Measurements from ENCODE around the gene SOX1.

Gene SOX1

DNA sequence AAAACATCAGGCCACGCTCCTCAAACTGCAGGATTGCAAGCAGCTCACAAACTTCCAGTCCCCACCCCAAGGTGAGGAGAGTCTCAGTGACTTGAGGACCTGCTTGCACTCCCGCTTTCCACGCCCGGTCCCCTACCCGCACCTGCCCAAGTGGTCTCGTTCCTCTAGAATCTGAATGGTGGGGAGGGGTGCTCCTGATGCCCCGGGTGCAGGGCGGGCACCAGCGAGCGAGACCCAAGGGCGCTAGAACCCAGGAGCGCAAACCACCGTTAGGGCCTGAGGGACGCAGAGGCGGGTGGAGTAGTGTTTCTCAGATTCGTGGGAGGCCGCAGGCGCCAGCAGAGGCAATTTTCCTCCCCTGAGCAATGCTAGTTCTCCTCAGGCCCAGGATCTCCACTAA, 40.3 kb downstream of the SOX1 start:
- Histone ChIP-seq H3K79me2 (ENCODE audit: control insufficient read depth, insufficient read depth, low read length, unreplicated experiment) (no peaks in the 10 kb centered on the region), H3K4me3 (ENCODE audit: low read depth, low read length) (no peak overlapping the region), H2AFZ (ENCODE audit: low read length, unreplicated experiment) (no peak overlapping the region), H3K27ac (ENCODE audit: low read depth, low read length) (no peak overlapping the region), H3K4me1 (ENCODE audit: control insufficient read depth, insufficient read depth, low read length, unreplicated experiment) (no peaks in the 10 kb centered on the region), H3K27me3 (ENCODE audit: insufficient read depth, low read length) (peaks cover 39% of the 10 kb centered on the region; the same call in 1 of the 2 replicates), H3K36me3 (ENCODE audit: insufficient read depth, low read length) (no peaks in the 10 kb centered on the region)

DNA sequence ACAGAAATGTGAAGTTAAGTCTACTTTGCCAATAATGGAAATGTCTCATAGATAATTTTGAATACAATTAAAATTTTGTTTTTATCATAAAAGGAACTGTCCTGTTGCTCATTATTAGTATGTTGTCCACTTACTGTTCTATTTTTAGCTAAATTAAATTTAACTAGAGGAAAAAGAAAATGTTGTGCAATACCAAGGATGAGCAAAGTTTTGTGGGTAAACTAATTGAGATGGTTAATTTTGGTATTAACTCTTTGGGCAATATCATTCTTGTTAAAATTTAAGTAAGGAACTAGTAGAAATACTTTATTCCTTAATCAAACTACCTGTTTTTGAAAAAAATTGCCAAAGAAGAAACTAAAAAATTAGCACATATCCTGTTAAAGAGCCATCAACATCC, 43.5 kb downstream of the SOX1 start:
- Histone ChIP-seq H3K27ac (ENCODE audit: low read depth, low read length) (no peak overlapping the region), H3K4me1 (ENCODE audit: control insufficient read depth, insufficient read depth, low read length, unreplicated experiment) (no peaks in the 10 kb centered on the region), H3K36me3 (ENCODE audit: insufficient read depth, low read length) (no peaks in the 10 kb centered on the region), H3K27me3 (ENCODE audit: insufficient read depth, low read length) (peaks cover 20% of the 10 kb centered on the region; the same call in 1 of the 2 replicates), H3K4me3 (ENCODE audit: low read depth, low read length) (no peak overlapping the region), H2AFZ (ENCODE audit: low read length, unreplicated experiment) (no peak overlapping the region), H3K79me2 (ENCODE audit: control insufficient read depth, insufficient read depth, low read length, unreplicated experiment) (no peaks in the 10 kb centered on the region)

DNA sequence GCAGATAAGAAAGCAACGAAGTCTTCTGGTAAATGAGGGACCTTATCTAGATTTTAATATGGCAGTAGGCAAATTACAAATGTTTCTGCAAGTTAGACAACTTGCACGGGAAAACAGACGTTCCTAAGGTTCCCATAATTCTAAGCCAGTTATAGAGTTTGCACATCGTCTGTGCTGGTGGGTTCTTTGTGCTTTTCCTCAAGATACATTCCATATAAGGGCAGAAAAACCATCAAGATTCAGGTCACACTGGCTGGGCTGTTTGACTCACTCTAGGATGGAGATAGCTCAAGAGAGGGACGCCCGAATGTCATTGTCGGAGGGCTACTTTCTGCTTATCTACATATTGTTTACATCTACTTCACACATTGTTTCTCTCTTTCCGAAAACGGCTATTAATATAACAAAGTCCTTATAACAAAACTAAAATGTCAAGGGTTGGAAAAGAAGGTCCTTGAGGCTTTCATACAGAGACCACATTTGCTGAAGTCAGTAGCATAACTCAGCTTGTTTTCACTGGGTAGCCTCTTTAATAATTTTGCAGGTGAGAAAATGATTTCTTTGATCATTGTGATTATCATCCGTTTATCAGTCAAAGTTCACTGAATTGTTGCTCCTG, 44.4 kb downstream of the SOX1 start:
- no peak overlapping the region for H3K27ac ChIP-seq (ENCODE audit: low read depth, low read length)
- no peaks in the 10 kb centered on the region for H3K79me2 ChIP-seq (ENCODE audit: control insufficient read depth, insufficient read depth, low read length, unreplicated experiment)
- H3K27me3 ChIP-seq (ENCODE audit: insufficient read depth, low read length) = peaks cover 12% of the 10 kb centered on the region; the same call in 1 of the 2 replicates
- no peak overlapping the region for H3K4me3 ChIP-seq (ENCODE audit: low read depth, low read length)
- no peaks in the 10 kb centered on the region for H3K36me3 ChIP-seq (ENCODE audit: insufficient read depth, low read length)
- H3K4me1 ChIP-seq (ENCODE audit: control insufficient read depth, insufficient read depth, low read length, unreplicated experiment) = no peaks in the 10 kb centered on the region
- no peak overlapping the region for H2AFZ ChIP-seq (ENCODE audit: low read length, unreplicated experiment)

DNA sequence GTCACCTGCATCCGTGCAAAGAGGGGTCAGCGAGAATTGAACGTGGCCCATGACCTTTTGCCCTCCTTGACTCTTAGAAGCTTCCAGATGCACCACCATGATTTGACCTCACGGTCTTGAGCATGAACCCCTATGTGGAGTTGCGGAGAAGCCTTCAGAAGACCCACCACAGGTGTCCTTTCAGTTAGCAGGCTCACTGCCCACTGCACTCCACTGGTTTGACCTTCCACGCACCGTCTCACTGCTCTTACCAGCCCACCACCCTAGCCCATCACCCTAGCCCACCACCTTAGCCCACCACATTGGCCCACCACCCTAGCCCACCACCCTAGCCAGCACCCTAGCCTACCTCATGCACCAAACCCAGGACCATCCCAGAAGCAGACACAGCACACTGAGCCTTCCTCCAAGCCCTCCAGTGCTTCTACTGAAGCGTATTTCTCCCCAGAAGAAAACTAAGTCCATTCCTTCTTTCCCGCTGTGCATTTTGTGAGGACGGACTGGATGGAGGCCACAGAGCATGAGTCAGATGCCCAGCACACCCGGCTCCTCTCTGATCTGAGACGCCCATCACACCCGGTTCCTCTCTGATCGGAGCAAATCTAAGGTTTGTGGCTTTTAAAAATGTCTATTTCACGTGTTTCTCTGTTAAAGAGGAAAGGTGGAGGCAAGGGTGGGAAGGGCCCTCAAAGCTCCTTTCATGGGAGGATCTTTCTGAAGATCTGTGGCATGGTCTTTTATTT, 45.8 kb downstream of the SOX1 start:
- Histone ChIP-seq H3K27ac (ENCODE audit: low read depth, low read length) (no peak overlapping the region), H2AFZ (ENCODE audit: low read length, unreplicated experiment) (no peak overlapping the region), H3K4me3 (ENCODE audit: low read depth, low read length) (no peak overlapping the region), H3K36me3 (ENCODE audit: insufficient read depth, low read length) (no peaks in the 10 kb centered on the region), H3K79me2 (ENCODE audit: control insufficient read depth, insufficient read depth, low read length, unreplicated experiment) (no peaks in the 10 kb centered on the region), H3K4me1 (ENCODE audit: control insufficient read depth, insufficient read depth, low read length, unreplicated experiment) (no peaks in the 10 kb centered on the region), H3K27me3 (ENCODE audit: insufficient read depth, low read length) (no peaks in the 10 kb centered on the region)

DNA sequence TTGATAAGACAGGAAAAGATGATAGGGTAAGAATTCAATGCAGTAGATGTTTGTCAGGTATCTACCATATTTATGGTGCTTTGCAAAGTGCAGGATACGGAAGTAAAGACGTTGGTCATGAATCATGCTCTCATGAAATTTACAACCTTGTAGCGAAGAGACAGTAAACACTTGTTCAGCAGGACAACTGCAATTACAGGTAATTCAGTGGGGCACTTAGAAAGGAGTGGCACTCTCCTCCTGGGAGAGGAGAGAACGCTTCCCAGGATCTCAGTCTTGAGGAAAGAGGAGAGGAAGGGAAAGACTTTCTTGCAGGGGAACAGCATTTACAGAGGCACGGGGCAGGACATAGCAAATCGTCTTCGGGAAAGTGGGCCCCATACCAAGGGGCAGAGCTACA, 46.4 kb downstream of the SOX1 start:
- no peaks in the 10 kb centered on the region for H3K36me3 ChIP-seq (ENCODE audit: insufficient read depth, low read length)
- H3K79me2 ChIP-seq (ENCODE audit: control insufficient read depth, insufficient read depth, low read length, unreplicated experiment) = no peaks in the 10 kb centered on the region
- H3K4me1 ChIP-seq (ENCODE audit: control insufficient read depth, insufficient read depth, low read length, unreplicated experiment) = no peaks in the 10 kb centered on the region
- no peak overlapping the region for H3K27ac ChIP-seq (ENCODE audit: low read depth, low read length)
- H3K4me3 ChIP-seq (ENCODE audit: low read depth, low read length) = no peak overlapping the region
- no peak overlapping the region for H2AFZ ChIP-seq (ENCODE audit: low read length, unreplicated experiment)
- no peaks in the 10 kb centered on the region for H3K27me3 ChIP-seq (ENCODE audit: insufficient read depth, low read length)

DNA sequence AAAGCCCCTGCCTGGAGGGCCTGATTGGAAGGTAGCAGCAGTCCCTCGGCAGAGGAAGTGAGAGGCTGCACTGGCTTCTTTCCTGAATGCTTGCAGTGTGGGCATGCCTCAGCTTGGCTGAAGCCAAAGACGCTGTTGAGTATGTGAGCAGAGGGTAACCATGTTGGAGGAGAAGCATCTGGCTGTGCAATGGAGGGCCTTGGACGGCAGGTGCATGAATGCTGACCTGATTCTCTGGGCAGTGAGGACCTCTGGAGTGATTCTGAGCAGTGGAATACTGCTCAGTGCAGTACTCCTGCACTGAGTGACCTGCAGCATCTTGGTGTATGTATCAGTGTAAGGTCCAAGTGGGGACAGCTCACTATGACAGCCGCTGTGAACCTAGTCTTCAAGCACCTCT, 46.9 kb downstream of the SOX1 start:
- Histone ChIP-seq H2AFZ (ENCODE audit: low read length, unreplicated experiment) (no peak overlapping the region), H3K79me2 (ENCODE audit: control insufficient read depth, insufficient read depth, low read length, unreplicated experiment) (no peaks in the 10 kb centered on the region), H3K27ac (ENCODE audit: low read depth, low read length) (no peak overlapping the region), H3K36me3 (ENCODE audit: insufficient read depth, low read length) (no peaks in the 10 kb centered on the region), H3K4me3 (ENCODE audit: low read depth, low read length) (no peak overlapping the region), H3K4me1 (ENCODE audit: control insufficient read depth, insufficient read depth, low read length, unreplicated experiment) (no peaks in the 10 kb centered on the region), H3K27me3 (ENCODE audit: insufficient read depth, low read length) (no peaks in the 10 kb centered on the region)

DNA sequence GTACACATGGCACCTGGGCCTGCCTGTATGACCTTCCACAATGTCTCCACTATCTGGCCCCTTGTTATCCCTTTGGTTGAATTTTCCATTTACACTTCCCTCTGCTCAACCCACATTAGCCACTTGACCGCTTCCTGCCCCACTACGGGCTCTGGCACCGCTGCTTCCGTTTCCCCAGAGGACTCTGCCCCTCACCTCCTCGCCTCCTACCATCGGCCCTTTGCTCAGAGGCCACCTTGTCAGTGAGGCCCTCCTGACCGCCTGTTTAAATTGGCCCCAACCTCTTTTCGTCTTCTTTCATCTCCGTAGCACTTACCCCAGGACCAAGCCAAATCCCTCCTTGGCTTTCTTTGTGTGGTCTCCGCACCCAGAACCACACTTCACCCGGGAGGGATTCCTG, 47.4 kb downstream of the SOX1 start:
- H3K79me2 ChIP-seq (ENCODE audit: control insufficient read depth, insufficient read depth, low read length, unreplicated experiment) = no peaks in the 10 kb centered on the region
- H3K36me3 ChIP-seq (ENCODE audit: insufficient read depth, low read length) = no peaks in the 10 kb centered on the region
- no peak overlapping the region for H3K27ac ChIP-seq (ENCODE audit: low read depth, low read length)
- no peaks in the 10 kb centered on the region for H3K27me3 ChIP-seq (ENCODE audit: insufficient read depth, low read length)
- H2AFZ ChIP-seq (ENCODE audit: low read length, unreplicated experiment) = no peak overlapping the region
- no peaks in the 10 kb centered on the region for H3K4me1 ChIP-seq (ENCODE audit: control insufficient read depth, insufficient read depth, low read length, unreplicated experiment)
- H3K4me3 ChIP-seq (ENCODE audit: low read depth, low read length) = no peak overlapping the region

DNA sequence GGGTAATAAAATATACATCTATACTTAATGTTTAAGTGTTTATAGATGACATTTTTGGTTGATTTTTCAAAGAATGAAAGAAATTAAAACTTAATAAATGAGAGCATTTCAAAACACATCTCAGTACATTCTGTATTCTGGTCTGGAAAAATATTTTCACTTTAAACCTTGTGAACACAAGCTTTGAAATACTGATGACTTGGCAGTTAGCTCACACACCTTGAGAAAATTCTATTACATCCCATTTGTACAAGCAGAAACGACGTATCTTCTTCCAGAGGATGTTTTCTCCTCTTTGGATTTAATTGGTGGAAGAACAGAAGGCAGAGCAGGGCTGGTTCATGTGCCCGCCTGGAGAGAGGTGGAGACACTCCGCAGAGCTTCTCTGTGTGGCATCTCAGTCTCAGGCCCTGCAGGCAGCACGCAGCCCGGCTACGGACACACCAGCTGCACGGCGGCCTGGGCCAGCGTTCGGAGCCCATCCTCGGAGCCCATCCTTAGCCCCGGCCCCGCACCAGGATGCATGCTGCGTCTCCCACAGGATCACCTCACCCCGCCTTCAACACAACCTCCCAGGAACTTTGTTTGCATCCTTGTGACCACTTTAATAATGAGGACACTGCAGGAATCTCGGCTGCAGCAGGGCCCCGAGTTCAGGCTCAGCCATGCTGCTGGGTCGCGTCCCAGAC, 48.6 kb downstream of the SOX1 start:
- no peak overlapping the region for H3K27ac ChIP-seq (ENCODE audit: low read depth, low read length)
- no peaks in the 10 kb centered on the region for H3K27me3 ChIP-seq (ENCODE audit: insufficient read depth, low read length)
- no peak overlapping the region for H2AFZ ChIP-seq (ENCODE audit: low read length, unreplicated experiment)
- no peaks in the 10 kb centered on the region for H3K4me1 ChIP-seq (ENCODE audit: control insufficient read depth, insufficient read depth, low read length, unreplicated experiment)
- H3K36me3 ChIP-seq (ENCODE audit: insufficient read depth, low read length) = no peaks in the 10 kb centered on the region
- no peaks in the 10 kb centered on the region for H3K79me2 ChIP-seq (ENCODE audit: control insufficient read depth, insufficient read depth, low read length, unreplicated experiment)
- no peak overlapping the region for H3K4me3 ChIP-seq (ENCODE audit: low read depth, low read length)

DNA sequence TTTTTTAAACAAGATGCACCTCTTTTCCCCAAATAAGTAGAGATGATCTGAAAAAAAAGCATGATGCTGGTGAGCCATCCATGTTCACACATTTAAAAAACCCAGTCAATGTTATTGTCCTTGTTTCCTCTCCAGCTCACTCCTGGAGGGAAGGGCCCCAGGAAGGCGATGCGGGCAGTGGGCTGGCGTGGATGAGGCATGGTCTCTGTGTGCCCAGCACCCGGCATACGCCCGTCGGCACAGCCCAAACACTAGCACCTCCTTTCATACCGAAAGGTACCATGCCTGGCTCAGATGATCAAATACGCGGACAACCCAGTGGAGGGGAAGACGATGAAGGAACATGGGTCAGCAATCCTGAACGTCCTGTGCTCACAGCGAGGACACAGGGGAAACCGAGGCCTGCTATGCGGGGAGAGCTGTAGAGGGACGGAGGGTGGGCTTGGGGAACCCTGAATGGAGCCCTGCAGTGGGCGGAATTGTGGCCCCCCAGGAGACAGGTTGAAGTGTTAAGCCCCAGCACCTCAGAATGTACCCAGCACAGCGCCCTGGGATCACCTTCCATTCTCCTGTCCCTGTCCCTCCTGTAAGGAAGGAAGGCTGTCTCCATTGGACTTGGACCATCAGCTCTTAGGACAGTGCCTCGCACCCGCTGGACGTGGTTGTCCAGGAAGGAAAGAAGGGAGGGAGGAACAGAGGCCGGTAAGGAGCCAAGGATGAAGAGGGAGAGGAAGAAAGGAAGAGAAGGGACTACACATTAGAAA, 49.4 kb downstream of the SOX1 start:
- no peaks in the 10 kb centered on the region for H3K27me3 ChIP-seq (ENCODE audit: insufficient read depth, low read length)
- no peak overlapping the region for H3K27ac ChIP-seq (ENCODE audit: low read depth, low read length)
- H3K36me3 ChIP-seq (ENCODE audit: insufficient read depth, low read length) = no peaks in the 10 kb centered on the region
- H3K79me2 ChIP-seq (ENCODE audit: control insufficient read depth, insufficient read depth, low read length, unreplicated experiment) = no peaks in the 10 kb centered on the region
- H3K4me3 ChIP-seq (ENCODE audit: low read depth, low read length) = no peak overlapping the region
- H2AFZ ChIP-seq (ENCODE audit: low read length, unreplicated experiment) = no peak overlapping the region
- no peaks in the 10 kb centered on the region for H3K4me1 ChIP-seq (ENCODE audit: control insufficient read depth, insufficient read depth, low read length, unreplicated experiment)

DNA sequence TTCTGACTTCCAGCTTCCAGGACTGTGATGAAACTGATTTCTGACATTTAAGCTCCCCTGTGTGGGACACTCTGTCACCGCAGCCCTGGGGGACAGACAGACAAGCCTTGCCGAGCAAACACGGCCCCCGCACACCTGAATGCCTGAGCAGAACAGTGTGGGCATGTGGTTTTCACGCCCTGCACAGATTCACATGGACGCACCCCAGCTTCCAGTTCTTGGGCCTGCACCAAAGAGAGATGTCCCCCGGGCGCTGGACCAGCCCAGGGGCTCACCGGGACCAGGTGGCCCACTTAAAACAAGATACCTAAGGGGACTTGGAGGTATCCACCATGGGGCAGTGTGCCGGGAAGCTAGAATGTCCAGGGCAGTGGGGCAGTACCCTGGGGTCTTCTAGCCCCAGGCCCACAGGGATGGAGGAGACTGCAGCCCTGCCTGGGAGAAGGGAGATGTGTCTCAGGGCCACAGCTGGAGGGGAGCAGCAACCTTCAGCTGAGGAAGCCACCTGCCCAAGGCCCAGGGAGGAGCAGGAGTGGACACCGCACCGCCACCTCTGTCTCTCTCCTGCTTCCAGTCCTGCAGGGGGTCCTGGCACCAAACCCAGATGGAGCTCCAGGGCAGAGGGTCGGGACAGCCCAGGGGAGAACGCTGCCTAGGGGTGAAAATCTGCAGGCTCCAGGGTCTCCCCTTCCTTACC, 50.5 kb downstream of the SOX1 start:
- Histone ChIP-seq H3K27me3 (ENCODE audit: insufficient read depth, low read length) (no peaks in the 10 kb centered on the region), H3K79me2 (ENCODE audit: control insufficient read depth, insufficient read depth, low read length, unreplicated experiment) (no peaks in the 10 kb centered on the region)

More for the DNA sequence above, 50.5 kb downstream of the SOX1 start:
- H2AFZ ChIP-seq (ENCODE audit: low read length, unreplicated experiment) = no peak overlapping the region
- H3K27ac ChIP-seq (ENCODE audit: low read depth, low read length) = no peak overlapping the region
- H3K36me3 ChIP-seq (ENCODE audit: insufficient read depth, low read length) = no peaks in the 10 kb centered on the region
- H3K4me3 ChIP-seq (ENCODE audit: low read depth, low read length) = no peak overlapping the region
- H3K4me1 ChIP-seq (ENCODE audit: control insufficient read depth, insufficient read depth, low read length, unreplicated experiment) = no peaks in the 10 kb centered on the region

Data from ACC112 (cell line).